ENCODE measurements around the gene QRFP.

QRFP gene, protein sequence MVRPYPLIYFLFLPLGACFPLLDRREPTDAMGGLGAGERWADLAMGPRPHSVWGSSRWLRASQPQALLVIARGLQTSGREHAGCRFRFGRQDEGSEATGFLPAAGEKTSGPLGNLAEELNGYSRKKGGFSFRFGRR

DNA sequence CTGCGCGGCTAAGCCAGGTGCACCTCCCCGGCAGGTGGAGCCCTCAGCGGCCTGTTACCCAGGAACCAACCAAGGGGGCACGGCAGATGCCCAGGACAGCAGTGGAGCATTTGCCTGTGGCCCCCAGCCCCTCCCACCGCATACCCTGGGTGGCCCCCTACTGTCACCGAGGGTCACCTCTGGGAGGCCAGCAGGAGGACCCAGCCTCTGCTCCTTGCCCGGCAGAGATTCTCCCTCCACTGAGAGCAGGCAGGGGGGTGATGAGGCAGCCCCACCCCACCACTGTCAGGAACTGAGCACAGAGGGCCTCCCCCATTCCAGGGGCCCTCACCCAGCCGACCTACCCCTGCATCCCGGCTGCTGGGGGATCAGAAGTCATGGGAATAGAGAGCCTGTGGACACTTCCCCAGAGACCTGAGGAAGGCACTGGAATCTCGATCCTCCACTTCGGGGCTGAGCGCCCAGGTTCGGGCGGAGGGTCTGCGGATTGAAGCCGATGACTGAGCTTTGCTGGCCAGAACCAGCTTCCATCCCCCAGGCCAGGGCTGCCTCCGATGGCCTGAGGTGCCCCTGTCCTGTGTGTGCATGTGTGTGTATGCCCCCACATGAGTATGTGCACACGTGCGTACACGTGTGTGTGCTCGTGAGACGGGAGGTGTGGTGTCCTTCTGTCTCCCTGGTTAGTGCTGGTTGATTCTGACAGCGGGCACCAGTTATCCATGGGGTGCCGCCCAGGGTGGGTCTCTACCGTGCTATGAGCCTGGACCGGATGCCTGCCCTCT is at the start of gene QRFP:
TSS of gene QRFP (minus strand) at position 580 of the 782 bp plus-strand sequence. CDS start 2,974 bp downstream, outside the sequence.
- no peak for DNase-seq (ENCODE audit: low read depth, low spot score)

DNA sequence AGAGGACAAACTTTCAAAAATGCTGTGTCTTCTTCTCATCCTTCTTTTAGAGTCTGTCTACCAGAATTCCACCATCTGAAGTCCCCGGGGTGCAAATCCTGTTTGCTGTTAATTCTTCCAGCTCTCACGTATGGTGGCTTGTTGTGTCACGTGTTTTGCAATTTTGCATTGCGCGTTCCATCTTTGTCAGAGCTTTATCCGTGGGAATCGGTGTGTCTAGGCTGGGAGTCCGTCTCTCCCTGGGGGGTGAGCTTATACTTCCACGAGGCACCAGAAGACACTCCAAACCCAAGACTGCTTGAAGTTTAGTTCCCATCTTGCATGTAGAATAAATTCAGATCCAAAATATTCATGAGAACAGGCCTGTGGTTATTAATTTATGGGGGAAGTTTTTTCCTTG is 48.6 kb upstream of the QRFP start:
- DNase-seq (ENCODE audit: low read depth, low spot score) = no peak

DNA sequence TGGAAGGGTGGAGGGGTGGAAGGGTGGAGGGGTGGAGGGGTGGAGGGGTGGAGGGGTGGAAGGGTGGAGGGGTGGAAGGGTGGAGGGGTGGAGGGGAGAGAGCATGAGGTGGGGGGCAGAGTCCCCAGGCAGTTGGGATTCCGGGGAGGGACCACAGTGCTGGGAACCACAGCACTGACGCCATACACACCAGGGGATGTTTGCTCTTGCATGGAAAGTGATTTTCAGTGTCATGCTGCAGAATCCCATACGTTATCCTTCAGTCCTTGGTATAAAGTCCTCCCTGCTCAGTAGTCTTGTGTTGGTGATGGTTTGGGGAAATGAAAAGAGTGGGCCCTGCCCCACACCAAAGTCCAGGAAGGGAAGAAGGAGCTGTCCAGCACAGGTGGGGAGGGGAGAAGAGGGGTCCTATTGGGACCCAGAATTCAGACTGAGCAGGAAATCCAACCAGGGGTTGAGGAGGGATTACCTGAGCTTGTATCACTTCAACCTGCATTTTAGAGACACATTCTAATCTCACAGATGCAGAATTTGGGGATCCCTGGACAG is 48.0 kb upstream of the QRFP start:
- no peak for DNase-seq (ENCODE audit: low read depth, low spot score)

DNA sequence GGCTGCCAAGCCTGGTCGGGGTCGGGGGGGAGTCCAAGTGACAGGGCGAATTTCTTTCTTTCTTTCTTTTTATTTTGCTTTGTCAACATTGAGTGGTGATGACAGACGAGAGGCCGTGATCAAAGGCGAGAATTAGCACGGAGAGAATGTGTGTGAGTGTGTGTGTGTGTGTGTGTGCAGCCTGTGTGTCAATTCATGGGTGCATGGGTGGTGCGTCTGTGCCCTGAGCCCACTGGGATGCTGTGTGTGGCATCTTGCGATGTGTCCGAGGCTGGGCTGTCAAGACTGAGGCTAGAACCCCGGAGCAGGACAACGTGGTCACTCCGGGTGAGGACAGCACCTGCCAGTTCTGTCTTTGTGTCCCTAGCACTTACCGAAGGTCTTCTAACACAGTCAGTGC is 47.2 kb upstream of the QRFP start:
- no peak for DNase-seq (ENCODE audit: low read depth, low spot score)

DNA sequence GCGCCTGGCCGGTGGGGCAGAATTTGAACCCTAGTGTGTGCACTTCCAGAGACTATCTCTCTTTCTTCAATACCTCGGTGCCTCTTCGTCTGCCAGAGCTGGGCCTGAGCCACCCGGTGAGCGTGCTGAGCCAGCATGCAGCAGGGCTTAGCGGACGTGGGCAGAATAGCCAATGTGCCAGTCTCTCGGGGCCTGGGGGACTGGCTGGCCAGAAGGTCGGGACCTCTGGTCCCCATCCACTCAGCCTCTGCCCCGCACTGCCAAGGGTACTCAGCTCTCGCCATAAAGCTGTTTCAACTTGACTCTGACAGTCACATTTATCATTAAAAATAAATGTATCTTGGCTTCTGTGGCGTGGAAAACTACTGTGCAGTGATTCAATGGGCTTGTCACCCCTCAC is 46.6 kb upstream of the QRFP start:
- DNase-seq (ENCODE audit: low read depth, low spot score) = no peak

DNA sequence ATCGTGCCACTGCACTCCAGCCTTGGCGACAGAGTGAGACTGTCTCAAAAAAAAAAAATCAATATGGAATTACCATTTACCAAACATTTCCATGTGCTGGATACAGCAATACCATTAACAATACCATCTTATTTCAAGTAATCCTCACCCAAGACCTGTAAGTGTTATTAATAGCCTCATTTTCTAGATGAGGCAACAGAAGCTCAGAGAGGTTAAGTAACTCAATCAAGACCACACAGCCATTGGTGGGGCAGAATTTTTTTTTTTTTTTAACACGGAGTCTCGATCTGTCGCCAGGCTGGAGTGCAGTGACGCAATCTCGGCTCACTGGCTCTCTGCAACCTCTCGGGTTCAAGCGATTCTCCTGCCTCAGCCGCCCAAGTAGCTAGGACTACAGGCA is 46.1 kb upstream of the QRFP start:
- DNase-seq (ENCODE audit: low read depth, low spot score) = no peak

DNA sequence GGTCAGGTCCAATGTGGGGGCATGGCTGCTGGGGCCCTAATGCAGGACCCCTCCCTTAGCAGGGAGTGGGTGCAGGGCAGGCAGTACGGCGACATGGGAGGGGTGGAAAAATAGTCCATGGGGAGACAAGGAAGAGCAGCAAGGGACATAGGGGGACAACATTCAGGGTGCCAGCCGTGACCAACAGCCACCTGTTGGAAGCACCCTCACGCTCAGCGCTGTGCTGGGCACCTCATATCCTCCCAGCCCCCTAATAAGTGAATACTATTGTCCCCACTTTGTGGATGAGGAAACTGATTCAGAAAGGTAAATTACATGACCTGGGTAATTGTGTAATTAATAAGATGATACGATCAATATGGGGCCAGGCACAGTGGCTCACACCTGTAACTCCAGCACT is 45.5 kb upstream of the QRFP start:
- no peak for DNase-seq (ENCODE audit: low read depth, low spot score)

DNA sequence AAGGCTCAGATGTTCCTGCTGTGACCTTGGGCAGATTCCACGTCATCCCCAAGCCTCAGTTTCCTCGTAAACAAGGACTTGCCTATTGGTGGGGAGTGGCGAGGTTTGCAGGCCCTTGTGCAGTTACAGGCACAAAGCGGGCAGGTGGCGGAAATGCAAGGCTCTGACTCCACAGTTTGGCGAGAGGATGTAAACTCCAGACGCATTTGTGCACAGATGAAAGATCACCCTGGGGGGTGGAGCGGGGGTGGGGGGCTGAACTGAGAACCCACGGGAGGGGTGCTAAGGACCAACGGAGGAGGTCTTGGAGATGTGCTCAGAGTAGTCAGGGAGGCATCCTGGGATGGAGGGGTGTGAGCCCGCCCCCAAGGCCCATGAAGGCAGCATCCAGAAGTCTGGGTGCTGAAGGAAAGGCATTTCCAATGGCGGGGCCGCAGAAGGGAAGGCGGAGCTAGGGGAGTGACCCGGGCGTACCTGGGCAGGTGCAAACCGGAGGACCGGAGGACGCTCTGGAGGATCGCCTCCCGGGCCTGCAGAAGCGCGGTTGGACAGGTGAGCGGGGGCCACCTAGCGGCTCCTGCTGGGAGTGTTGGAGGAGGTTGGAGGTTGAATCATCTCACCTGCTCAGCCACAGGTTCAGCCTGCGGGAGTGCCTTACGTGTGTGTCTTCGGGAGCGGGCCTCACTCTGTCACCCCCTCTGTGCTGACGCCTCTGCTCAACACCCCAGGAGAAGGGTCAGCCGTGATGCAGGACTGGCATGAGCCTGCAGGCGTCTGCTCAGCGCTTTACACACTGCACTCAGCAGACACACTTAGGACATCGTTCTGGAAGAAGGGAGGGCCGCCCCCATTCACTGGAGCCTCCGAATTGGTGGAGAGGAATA is 44.3 kb upstream of the QRFP start:
- peak; percentile 94 for DNase-seq (ENCODE audit: low read depth, low spot score)

DNA sequence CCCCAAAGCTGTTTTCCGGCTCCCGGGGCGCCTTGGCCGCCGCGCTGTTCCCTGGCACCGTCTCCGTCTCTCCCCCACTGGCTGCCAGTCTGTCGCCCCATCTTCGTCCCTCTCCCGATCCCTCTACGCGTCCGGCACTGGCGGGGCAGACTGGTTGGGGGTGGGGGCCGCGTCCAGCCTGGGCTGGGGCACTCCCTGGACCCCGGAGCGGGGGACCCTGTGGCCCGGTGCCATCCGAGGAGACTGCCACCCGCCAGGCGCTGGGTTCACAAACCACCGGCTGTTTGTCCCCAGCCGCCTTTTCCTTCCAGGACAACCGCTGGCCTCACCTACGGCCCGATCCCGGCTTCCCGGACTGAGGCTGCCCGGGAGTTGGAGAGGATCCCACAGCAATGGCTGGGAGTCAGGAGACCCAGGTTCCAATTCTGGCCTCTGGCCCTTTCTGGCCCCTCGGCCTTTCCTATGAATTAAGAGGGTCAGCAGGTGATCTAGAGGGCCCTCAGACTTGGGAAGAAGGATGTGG is 43.5 kb upstream of the QRFP start:
- no peak for DNase-seq (ENCODE audit: low read depth, low spot score)

DNA sequence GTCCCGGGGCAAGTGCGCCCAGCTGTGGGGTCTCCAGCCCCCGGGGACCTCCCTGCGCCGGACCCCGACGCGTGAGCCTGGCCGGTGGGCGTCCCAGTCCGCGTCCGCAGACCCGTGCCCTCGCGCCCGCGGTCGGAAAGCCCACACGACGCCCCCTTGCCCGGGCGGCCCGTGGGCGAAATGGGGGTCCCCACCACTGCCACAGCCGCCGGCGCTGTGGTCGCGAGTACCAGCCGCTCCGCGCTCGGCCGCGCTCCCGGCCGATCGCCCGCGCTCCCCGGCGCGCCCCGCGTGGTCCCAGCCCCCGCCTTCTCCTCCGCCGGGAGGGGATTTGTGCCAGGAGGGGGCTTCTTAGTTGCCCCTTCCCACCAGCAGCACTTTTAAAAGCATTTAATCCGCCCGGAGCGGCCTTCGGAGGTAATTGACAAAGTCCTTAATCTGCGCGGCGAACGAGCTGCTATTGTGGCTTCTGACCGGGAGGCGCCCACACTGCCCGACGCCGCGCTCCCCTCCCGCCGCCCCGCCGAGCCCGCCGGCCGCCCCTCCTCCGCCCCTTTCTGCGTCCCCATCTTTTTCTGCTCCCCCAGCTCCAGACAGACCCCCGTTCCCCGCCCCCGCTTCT is 42.9 kb upstream of the QRFP start:
- DNase-seq (ENCODE audit: low read depth, low spot score) = no peak

DNA sequence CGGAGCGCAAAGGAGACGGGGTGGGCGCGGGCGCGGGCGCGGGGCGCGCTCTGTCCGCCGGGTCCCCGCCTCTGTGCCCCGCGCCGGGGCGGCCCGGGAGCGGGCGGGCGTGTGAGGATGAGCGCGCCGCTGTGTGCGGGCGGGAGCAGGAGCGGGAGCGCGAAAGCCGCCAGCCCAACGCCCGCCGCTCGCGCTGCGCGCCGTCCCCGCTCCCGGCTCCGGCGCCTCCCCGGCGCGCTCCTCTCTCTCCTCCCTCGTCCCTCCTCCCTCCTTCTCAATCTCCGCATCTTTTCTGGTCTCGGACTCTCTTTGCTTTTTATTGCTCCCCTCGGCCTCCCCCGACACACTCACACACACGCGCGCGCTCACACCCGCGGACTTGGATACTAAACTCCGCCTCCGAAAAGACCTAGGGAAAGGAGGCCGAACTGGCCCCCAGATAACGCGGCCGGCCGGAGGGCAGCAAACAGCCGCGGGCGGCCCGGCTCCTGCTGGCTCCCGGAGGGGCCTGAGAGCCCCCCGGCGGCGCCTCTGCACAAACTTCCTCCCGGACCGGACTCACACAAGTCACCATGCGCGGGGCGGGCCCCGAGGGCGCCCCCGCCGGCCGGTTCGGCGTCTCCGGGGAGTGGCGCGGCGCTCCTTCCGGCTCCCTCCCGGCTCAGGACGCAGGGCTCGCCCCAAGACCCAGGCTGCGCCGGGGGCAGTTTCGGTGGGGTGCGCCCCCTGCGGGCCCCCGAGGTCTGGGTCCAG is 42.2 kb upstream of the QRFP start, which contains the start of gene FIBCD1:
TSS of gene FIBCD1 (minus strand) at position 596 of the 753 bp plus-strand sequence. CDS start 640 bp downstream, outside the sequence.
- DNase-seq (ENCODE audit: low read depth, low spot score) = peak; percentile 71

DNA sequence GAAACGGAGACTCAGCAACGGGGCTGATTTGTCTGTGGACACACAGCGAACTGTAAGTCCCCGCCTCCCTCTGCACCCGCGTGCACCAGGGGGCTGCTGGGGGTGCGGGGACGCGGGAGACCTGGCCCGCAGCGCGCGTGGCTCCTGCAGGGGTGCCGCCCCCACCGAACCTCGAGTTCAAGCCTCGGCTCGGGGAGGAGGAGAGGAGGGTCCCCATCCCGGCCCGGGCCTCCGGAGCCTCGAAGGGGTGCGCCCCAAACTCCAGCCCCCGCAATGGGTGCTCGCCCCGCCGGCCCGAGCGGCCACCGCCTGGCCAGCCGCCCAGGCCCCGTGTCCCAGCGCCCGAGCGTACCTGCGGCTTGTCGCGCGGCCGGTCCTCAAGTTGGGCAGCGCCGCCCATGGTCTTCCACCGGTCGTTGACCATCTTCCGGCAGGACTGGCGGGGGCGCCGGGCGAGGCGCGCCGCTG is 41.6 kb upstream of the QRFP start:
- no peak for DNase-seq (ENCODE audit: low read depth, low spot score)

DNA sequence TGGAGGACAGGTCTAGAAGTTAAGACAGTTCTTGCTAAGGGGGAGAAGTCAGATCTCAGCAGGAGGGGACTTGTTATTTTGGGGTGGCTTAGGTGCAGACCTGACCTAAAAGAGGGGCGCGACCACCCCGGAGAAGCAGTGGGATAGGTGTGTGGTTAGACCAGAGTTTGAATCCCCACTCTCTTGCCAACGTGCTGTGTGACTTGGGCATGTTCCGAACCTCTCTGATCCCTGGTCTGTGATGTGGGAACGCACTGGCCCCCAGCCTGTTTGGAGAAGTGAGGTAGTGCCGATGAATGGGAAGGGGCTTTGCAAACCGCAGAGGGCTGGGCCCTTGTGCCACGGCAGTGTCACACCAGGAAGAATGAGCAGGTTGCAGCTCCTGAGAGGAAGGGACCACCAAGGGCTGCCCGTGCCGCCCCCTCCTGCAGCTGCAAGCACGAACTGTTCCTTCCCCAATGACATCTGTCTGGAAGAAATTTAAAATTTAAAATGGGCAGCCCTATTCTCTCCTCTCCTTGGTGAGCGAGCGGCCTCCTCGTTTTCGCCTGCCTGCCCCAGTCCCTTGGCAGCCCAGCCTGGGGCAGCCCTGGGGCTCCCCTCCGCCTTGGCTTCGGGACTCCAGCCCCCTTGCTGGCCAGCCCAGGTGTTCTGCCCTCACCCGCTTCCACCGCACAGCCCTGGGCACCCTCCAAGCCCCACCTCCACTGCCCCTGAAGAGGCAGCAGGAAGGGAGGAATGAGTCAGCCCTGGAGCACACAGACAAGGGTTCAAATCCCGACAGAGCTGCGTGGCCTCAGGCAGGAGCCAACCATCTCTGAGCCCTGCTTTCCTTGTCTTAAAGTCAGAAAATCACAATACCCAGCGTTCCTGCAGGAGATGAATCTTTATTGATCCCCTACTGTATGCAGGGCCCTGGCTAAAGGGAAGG is 40.8 kb upstream of the QRFP start:
- DNase-seq (ENCODE audit: low read depth, low spot score) = no peak

DNA sequence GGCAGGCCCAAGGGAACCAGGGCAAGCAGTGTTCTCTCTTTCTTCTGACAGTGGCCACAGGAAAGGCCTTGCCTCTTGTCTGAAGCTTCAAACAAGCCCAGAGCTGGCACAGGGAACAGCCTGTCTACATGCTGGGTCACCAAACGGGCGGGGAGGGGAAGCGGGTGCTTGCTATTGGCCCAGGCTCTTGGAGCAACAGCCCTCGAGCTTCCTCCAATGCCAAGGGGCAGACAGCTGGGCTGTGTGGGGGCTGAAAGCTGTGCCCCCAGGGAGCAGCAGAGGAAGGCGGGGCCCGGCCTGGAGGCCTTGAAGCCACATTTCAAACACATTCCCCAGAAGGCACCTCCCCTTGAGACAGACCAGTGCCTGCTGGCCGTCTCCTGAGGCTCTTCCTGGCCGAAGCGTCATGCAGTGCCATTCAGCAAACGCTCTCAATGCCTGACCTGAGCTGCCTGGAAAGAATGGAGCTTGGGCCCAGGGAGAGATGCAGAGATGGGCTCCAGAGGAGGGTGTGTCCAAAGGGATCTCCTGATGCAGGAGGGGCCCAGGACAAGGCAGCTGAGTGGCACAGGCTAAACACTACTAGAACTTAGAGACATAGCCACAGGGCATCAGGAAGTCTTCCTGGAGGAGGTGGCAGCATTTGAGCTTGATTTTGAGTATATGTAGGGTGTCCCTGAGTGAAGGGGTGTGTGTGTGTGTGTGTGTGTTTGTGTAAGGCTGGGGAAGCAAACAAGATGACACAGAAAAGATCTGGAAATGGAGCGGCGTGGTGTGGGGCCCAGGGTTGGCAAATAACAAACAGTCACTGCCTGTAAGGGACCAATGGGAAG is 39.9 kb upstream of the QRFP start:
- peak; percentile 98 for DNase-seq (ENCODE audit: low read depth, low spot score)

DNA sequence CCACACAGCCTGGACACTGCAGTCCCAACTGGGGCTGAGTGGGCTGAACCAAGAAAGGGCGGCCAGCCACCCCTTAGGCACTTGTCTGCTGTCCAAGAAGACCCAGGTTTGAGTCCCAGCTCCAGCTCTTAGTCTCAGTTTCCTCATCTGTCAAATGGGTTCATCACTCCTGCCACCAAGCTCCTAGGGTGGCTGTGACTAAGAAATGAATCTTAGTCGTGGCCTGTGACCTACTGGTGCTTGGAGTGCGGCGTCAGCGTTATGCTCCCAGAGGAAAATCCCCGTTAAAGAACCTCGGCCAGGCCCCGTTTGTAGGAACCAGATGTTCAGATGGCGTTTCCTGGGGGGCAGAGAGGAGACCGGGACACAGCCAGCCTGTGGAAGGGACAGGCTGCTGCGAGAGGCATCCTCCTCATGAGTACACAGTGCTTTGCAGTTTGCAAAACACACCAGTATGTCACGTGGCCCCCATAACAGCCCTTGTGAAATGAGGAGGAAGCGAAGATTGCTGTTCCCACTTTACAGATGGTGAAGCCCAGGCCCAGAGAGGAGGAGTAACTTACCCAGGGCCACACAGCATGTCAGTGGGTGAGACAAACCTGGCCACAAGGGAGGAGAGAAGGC is 39.1 kb upstream of the QRFP start:
- no peak for DNase-seq (ENCODE audit: low read depth, low spot score)

DNA sequence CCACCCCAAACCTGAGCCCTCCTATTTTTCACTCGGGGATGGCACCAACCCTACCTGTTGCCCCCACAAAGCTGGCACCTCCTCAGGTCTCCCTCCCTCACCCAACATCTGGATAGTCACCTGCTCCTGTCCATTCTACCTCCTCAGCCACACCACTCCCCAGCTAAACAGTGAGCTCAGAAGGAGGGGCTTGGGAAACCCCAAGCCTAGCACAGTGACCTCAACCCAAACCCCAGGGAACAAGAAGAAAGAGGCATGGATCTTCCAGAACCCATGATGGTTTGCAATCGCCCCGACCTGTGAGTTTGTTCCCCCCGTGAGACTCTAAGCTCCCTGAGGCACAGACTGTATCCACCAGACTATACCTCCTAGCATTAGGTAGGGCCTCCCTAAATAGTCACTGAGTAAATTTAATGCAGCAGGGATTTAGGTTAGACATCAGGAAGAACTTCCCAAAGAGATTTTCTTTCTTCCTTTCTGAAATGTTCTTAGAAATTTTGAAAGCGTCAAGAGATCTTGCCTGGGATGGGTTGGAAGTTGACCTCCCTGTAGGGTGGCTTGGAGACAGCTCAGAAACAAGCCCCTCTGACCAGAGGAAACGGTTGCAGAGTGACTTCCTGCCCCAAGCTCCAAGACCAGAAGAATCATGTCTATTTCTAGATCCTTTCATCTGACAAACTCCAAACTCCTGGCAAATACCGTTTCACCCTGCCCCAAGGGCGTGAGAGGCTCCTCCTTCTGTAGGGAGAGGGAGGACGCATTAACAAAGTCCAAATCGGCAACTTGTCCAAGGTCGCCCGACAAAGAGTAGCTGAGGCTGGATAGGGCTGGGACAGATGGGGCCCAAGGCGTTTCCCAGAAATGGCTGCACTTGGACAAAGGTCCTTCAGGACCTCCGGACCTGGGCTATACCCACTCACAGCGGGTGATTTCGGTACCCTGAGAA is 38.4 kb upstream of the QRFP start:
- DNase-seq (ENCODE audit: low read depth, low spot score) = peak; percentile 60

DNA sequence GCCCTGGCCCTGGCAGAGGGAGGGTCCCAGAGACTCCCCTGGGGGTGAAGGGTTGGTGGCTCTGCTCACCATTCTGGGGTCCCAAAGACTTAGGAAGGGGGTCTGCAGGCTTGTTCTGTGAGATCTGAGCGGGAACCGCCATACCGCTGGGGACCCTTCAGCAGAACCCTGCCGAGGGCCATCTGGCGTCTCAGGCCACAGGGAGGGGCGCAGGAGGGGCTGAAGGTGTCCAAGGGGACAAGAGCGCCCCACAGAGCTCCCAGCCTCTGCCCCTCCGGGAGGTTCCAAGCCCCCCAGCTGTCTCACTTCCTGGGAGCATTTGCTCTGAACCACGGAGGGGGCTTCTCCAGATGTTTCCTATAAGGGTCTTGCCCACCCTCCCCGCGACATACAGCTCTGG is 37.6 kb upstream of the QRFP start:
- DNase-seq (ENCODE audit: low read depth, low spot score) = no peak
